Mesodermal cell (in vitro differentiated cells): ENCODE data around the gene MAST4.

ENCODE experiments used
- H3K27ac ChIP-seq: 2 replicates; pipeline ENCODE4 v1.7.0; 2013; ENCODE audit warnings: mild to moderate bottlenecking, low read depth, low read length, moderate library complexity; ENCODE audit not compliant: severe bottlenecking
- H3K36me3 ChIP-seq: 2 replicates; pipeline ENCODE4 v1.7.1; 2013; ENCODE audit warnings: mild to moderate bottlenecking, low read length, moderate library complexity; ENCODE audit not compliant: control insufficient read depth, insufficient read depth
- H3K4me1 ChIP-seq: one replicate; pipeline ENCODE4 v1.7.1; 2013; ENCODE audit warnings: mild to moderate bottlenecking, low read length; ENCODE audit not compliant: insufficient read depth, control insufficient read depth, poor library complexity, severe bottlenecking
- H3K4me3 ChIP-seq: 2 replicates; pipeline ENCODE4 v1.7.0; 2013; ENCODE audit warnings: low read length, control low read depth, mild to moderate bottlenecking; ENCODE audit not compliant: insufficient read depth, poor library complexity, severe bottlenecking; ENCODE audit errors: extremely low read depth
- H3K9me3 ChIP-seq: 2 replicates; pipeline ENCODE4 v1.7.1; 2013; ENCODE audit warnings: mild to moderate bottlenecking, low read length, moderate library complexity; ENCODE audit not compliant: control insufficient read depth
- WGBS, 2 experiments: methylation state at CpG; one replicate each; pipeline ENCODE4 v1.1.5; 2013; ENCODE audit warnings: missing lambda C conversion rate in 2 of 2; ENCODE audit not compliant: insufficient coverage in 2 of 2; 5-methylcytosine and 5-hydroxymethylcytosine counted together

Gene MAST4

DNA sequence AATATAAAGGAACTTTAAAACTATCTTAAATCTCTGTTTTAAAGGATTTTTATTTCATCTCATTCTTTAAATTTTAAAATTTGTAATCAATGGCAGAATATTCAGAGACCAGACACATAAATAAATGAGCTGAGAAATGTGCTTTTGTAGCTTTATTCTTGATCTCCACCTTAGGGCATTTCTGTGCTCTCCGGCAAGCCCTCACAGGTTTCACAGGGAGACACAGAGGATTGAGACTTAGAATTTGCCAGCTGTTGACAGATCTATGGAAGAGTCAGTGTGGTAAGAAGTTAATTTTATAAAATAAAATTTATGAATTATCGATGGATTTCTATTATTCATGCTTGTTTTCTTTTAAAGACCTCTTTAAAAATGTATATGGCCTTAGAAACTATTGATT is 393.6 kb downstream of the MAST4 start:
- WGBS, 2 experiments, result no CpG with 5 or more reads among the region's 2 CpGs
- Histone ChIP-seq H3K27ac (no peak overlapping the region), H3K36me3 (no peaks in the 10 kb centered on the region), H3K9me3 (no peaks in the 10 kb centered on the region), H3K4me1 (peaks cover 12% of the 10 kb centered on the region), H3K4me3 (no peak overlapping the region)

DNA sequence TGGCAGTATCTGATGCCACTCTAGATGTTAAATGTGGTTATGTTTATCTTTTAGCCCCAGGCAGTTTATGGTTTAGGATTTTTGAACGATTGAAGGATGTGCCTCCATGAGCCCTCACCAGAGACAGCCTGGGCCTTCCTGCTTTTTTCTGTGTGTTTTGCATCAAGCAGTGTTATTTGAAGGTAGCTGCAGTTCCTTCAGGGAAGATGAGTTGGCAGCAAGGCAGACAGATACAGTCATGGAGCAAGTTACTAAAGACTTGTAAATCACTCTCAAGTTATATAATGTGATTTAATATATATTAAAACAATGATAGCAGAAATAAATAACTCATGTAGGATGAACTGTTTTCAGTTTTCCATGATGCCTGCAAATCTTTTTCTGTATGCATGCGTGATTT is 395.6 kb downstream of the MAST4 start:
- WGBS, 2 experiments, result 21 to 57% methylated on average over 1 to 2 of the region's 2 CpGs
- H3K4me3 ChIP-seq, result no peak overlapping the region
- H3K27ac ChIP-seq, result no peak overlapping the region
- H3K36me3 ChIP-seq, result no peaks in the 10 kb centered on the region
- H3K4me1 ChIP-seq, result peaks cover 12% of the 10 kb centered on the region
- H3K9me3 ChIP-seq, result no peaks in the 10 kb centered on the region

DNA sequence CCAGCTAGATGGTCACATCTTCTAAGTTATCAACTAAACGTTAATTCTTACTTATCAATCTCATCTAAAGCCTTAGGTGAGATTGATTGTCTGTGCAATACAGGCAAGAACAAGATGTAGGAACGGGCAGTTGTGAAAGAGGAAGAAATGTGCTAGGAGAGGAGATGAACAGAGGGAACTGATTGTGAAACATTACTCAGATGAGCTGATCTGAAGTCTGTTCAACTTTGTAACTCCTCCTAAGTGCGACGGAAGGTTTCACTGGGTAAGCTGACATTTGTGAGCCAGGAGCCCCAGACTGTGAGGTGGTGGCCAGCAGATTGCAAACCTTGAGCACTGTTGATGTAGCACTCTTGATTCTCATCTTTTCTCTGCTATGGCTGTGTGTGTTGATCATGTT is 396.4 kb downstream of the MAST4 start:
- Histone ChIP-seq H3K27ac (no peak overlapping the region), H3K9me3 (no peaks in the 10 kb centered on the region), H3K4me1 (peaks cover 7% of the 10 kb centered on the region), H3K36me3 (no peaks in the 10 kb centered on the region), H3K4me3 (no peak overlapping the region)
- whole genome bisulfite sequencing, 2 experiments, result 76 to 84% methylated on average over 3 of the region's 4 CpGs

DNA sequence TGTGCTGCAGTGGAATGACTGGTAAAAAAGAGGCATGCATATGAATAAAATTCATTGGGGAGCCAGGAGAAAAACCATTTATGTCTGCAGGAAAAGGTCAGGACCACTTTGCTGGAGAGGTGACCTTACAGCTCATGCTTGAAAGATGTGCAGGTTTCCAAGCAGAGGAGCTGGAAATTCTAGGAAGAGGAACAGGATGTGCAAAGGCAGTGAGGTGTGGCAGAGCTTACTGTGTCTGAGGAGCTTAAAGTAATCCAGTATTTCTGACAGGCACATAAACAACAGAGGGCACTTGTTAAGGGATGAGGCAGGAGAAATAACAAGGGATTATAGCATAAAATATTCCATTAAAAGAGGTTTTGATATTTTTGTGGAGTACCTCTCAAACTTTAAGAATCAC is 397.3 kb downstream of the MAST4 start:
- H3K4me1 ChIP-seq, result peaks cover 7% of the 10 kb centered on the region
- H3K27ac ChIP-seq, result no peak overlapping the region
- H3K4me3 ChIP-seq, result no peak overlapping the region
- no peaks in the 10 kb centered on the region for H3K9me3 ChIP-seq
- H3K36me3 ChIP-seq, result no peaks in the 10 kb centered on the region

DNA sequence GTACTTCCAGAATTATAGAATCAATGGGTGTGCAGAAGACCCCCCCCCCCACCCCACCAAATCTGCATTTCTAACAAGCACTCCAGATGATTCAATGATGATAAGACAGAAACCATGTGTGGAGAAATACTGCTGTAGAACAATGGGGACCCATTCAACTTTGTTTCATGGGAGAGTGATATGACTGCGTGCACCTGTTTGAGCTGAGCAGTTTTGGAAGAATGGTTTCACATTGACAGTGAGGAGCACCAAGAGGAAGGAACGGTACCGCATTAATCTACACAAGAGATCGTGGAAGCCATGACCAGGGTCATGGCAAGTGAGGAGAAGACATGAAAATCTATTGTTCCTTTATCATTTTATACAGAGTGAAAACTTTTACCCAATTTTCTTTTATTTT is 397.7 kb downstream of the MAST4 start:
- WGBS, 2 experiments, result 97 to 100% methylated on average over 3 of the region's 4 CpGs
- H3K4me1 ChIP-seq, result peaks cover 6% of the 10 kb centered on the region
- H3K4me3 ChIP-seq, result no peak overlapping the region
- H3K36me3 ChIP-seq, result no peaks in the 10 kb centered on the region
- H3K9me3 ChIP-seq, result no peaks in the 10 kb centered on the region
- H3K27ac ChIP-seq, result no peak overlapping the region

DNA sequence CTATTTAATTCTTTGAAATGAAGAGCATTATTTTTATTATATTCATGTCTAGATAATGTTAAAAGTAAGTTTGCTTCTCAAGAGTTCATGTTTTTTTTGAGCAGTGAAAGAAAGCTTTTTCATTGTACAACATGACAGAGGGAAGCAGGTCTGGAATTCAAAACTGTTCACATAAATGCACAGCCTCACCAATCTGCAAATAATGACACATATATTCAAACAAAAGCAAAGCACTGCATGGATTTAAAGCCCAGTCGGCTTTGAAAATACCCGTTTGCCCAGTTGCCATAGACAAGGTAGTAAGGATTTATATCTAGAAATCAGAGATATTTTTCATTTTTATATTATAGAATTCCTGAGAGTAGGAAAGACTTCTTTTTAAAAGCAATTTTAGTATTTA is 398.6 kb downstream of the MAST4 start:
- H3K36me3 ChIP-seq, result no peaks in the 10 kb centered on the region
- no peaks in the 10 kb centered on the region for H3K9me3 ChIP-seq
- H3K4me3 ChIP-seq, result no peak overlapping the region
- WGBS, 2 experiments, result no CpG with 5 or more reads among the region's 2 CpGs
- H3K4me1 ChIP-seq, result no peaks in the 10 kb centered on the region
- H3K27ac ChIP-seq, result no peak overlapping the region

DNA sequence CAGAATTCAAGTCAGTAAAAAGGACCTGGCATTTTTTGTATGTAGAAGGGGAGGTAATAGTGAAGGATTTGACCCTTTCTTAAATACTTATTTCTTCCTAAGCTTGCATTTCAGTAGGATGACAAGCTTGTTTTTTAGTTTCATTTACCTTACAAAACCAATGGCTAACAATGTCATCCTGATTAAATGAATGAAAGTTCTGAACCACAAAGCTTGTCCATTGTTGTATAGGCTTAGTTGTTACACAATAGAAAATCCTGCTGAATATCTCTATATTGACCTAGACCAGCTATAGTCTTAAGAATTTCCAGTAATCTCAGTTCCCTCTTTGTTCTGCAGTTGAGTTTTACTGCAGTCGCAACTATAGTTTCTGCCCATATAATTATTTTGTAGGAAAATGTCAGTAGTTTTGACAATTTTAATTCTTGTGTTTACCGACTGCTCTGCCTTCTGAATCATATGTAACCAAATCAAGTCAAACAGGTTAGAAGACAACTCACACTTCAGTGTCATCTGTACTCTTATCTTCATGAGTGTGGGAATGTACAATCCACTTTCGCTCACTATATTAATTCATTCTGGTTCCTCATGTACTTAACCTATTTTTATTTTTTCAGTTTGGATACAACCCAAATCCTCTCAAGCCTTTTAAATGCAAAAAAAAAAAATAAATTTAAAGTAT is 404.7 kb downstream of the MAST4 start:
- WGBS, 2 experiments, result 90% methylated on average over 2 of the region's 3 CpGs; no CpG with 5 or more reads in 1 of the 2 experiments
- Histone ChIP-seq H3K36me3 (no peaks in the 10 kb centered on the region), H3K9me3 (no peaks in the 10 kb centered on the region), H3K27ac (no peak overlapping the region), H3K4me1 (peaks cover 4% of the 10 kb centered on the region), H3K4me3 (no peak overlapping the region)

DNA sequence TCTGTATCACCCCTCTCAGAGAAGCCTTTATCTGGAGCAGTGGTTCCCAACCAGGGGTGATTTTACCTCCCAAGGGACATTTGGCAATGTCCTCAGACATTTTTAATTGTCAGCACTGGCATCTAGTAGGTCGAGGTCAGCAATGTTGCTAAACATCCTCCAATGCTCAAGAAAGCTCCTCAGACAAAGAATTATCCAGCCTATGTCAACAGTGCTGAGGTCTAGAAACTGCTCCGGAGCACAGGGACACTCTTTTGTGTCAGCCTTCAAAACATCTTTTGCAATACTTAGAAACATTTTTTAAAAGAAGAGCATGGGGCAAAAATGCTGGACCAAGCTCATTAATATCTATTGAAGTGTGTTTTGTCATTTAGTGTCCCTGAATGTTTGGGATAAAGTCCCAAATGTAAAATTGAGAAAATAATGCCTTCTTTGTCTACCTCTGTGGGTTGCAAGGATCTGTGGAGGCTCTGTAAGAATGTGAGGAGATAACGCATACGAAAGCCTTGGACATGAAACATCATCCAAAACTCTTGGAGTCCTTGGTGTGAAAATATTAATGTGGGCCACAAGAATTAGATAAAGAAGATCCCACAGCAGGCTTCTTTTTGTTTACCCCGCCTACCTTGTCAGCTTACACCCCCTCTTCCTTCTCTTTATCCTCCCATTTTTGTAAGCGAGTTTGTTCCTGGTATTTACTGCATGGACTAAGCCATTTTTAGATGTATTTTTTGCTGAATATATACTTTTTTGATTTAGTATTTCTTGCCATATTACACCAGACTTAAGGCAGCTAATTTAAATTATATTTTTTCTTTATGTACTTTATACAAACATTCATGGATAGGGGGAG is 406.9 kb downstream of the MAST4 start:
- Histone ChIP-seq H3K9me3 (no peaks in the 10 kb centered on the region), H3K4me1 (peaks cover 16% of the 10 kb centered on the region), H3K27ac (no peak overlapping the region), H3K4me3 (peak overlapping the region; percentile 56), H3K36me3 (no peaks in the 10 kb centered on the region)
- 90 to 97% methylated on average over 3 of the region's 6 CpGs for WGBS, 2 experiments

DNA sequence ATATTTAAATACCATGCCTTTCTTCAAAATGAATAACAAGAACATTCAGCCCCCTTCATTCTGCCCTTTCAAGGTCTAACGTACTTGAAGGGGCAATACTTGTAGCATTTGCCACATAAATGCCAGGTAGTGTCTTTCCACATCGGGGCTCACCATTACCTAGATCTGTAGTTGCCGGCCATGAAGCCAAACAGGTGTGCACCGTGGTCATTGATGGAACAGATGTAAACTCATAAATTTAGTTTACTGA is 407.4 kb downstream of the MAST4 start:
- H3K27ac ChIP-seq, result peak overlapping the region; percentile 86
- WGBS, 2 experiments, result 4 to 17% methylated on average over 4 of the region's 4 CpGs
- H3K36me3 ChIP-seq, result no peaks in the 10 kb centered on the region
- peaks cover 16% of the 10 kb centered on the region for H3K4me1 ChIP-seq
- peak overlapping the region; percentile 56 for H3K4me3 ChIP-seq
- H3K9me3 ChIP-seq, result no peaks in the 10 kb centered on the region

DNA sequence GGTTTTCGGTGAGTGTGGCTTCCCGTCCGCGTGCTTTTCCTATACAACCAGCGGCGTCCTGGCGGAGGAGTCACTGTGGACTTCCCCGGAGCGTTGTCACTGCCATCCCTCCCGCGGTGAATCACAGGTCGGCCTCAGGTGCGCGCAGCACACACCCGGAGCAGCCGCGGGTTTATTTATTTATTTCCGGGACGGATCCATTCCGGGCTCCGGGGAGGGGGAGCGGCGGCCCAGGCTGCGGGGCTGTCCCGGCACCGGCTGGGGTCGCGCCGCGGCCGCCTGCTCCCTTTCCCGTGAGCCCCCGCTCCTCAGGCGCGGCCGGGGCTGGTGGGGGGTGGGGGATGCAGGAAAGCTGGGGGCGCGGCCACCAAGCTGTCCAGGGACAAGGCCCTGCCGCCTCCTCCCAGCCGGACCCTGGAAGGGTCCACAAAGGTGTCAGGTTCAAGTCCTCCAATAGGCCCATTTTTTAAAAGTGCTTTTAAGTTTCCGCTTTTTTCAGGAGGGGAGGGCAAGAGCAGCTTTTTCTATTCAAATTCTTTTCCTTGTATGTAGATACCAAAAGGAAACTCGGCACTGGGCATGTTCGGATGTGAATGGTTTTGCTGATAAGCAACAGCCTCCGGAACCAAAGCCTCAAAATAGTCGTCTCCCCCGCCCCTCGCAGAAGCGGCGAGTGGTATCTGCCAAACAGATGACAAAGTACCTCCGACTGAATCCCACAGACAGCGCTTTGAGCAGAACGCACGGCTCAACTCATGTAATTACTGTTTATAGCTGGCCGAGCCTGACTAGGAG is 407.9 kb downstream of the MAST4 start:
- H3K36me3 ChIP-seq, result no peaks in the 10 kb centered on the region
- H3K4me3 ChIP-seq, result peak overlapping the region; percentile 56
- H3K27ac ChIP-seq, result peak overlapping the region; percentile 86
- WGBS, 2 experiments, result 2 to 4% methylated on average over 20 to 27 of the region's 54 CpGs
- peaks cover 16% of the 10 kb centered on the region for H3K4me1 ChIP-seq
- no peaks in the 10 kb centered on the region for H3K9me3 ChIP-seq
